Calu3 (cell line): ENCODE data around the gene MYH6. TPM values are rescaled to one million over a fixed set of nuclear protein-coding genes. Genes with fewer than 3 reads are reported as not detected.

Source experiments
- BruUV-seq: library from RNA; stranded (reverse); fragments of 400-500 nt; replicated peaks from 2 replicates; lab custom pipeline; 2021; lab: Mats Ljungman, UMichigan
- CTCF ChIA-PET: fragments of 300-600 bp; sonication (Branson Sonifier 250); formaldehyde crosslinking; loops from one replicate; lab custom pipeline; 2022; ENCODE audit warnings: antibody characterized with exemption; lab: Charles Lee
- DNase-seq: peaks from one replicate; pipeline ENCODE4 v3.0.0; 2022
- H3K27ac Mint-ChIP-seq: one replicate; pipeline ENCODE4 v1.8.0; 2022; ENCODE audit warnings: mixed read lengths; ENCODE audit not compliant: unreplicated experiment
- H3K27me3 Mint-ChIP-seq: one replicate; pipeline ENCODE4 v1.8.0; 2022; ENCODE audit warnings: mixed read lengths; ENCODE audit not compliant: unreplicated experiment
- H3K36me3 Mint-ChIP-seq: one replicate; pipeline ENCODE4 v1.8.0; 2022; ENCODE audit warnings: mild to moderate bottlenecking, moderate library complexity, mixed read lengths; ENCODE audit not compliant: insufficient read depth, unreplicated experiment
- H3K4me1 Mint-ChIP-seq: one replicate; pipeline ENCODE4 v1.8.0; 2022; ENCODE audit warnings: mild to moderate bottlenecking, low read depth, mixed read lengths; ENCODE audit not compliant: unreplicated experiment
- H3K4me3 Mint-ChIP-seq: one replicate; pipeline ENCODE4 v1.8.0; 2022; ENCODE audit warnings: mild to moderate bottlenecking, low read depth, moderate library complexity, mixed read lengths; ENCODE audit not compliant: unreplicated experiment
- H3K9me3 Mint-ChIP-seq: one replicate; pipeline ENCODE4 v1.8.0; 2022; ENCODE audit warnings: low read depth, mixed read lengths; ENCODE audit not compliant: unreplicated experiment
- CTCF ChIP-seq: fragments of 200-600 bp; IDR thresholded peaks from one replicate; pipeline ENCODE4 v1.8.0; 2022; ENCODE audit warnings: antibody characterized with exemption; ENCODE audit not compliant: unreplicated experiment
- intact Hi-C: fragments of 100-400 bp; cut with micrococcal nuclease; formaldehyde crosslinking; loops from one replicate; pipeline ENCODE4 v1.10.0; 2022; ENCODE audit not compliant: unreplicated experiment
- total RNA-seq: library from RNA; stranded (reverse); gene quantifications from 2 replicates; pipeline ENCODE4 v1.2.3, GENCODE V29; 2022

The MYH6 gene
- total RNA-seq, 1 experiment from 2014 or later = not detected

- CTCF ChIA-PET = no interaction called here
- H3K9me3 Mint-ChIP-seq = no peaks in the 10 kb centered on the region
- BruUV-seq = no TSS peak
- TF ChIP-seq CTCF = no peak
- DNase-seq = no peak
- peaks cover 88% of the 10 kb centered on the region for H3K27me3 Mint-ChIP-seq
- no peak overlapping the region for H3K27ac Mint-ChIP-seq
- no peak overlapping the region for H3K4me3 Mint-ChIP-seq
- intact Hi-C loops = no loop called here
- no peaks in the 10 kb centered on the region for H3K4me1 Mint-ChIP-seq
- H3K36me3 Mint-ChIP-seq = no peaks in the 10 kb centered on the region
Observed at GRCh38 chr14:23399136-23399535, 8.9 kb downstream of the MYH6 start.

- intact Hi-C loops = no loop called here
- H3K27me3 Mint-ChIP-seq = peaks cover 88% of the 10 kb centered on the region
Observed at GRCh38 chr14:23398348-23398747, 9.7 kb downstream of the MYH6 start.

DNA sequence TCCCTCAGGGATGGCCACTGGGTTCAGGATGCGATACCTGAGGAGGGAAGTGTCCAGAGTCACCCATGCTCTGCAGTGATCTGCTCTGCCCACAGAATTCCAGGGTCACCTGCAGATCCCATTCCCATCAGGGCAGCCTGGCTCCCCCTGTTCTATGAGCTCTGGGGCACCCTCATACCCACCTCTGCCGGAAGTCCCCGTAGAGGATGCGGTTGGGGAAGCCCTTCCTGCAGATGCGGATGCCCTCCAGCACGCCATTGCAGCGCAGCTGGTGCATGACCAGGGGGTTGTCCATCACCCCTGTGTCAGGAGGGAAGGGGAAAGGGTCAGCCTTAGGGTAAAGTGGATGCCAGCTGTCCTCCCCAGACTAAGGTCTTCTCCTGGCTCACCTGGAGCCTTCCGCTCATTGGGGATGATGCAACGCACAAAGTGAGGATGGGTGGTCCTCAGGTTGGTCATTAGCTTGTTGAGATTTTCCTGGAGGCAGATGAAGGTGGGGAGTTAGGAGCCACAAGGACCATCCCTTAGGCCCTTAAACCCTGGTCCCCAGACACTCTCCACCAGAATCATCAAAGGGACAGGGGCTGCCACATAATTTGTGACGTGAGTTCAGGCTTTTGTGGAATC lies 11.2 kb downstream of the MYH6 start:
- Mint-ChIP-seq H3K27me3 (peaks cover 88% of the 10 kb centered on the region), H3K9me3 (no peaks in the 10 kb centered on the region), H3K36me3 (no peaks in the 10 kb centered on the region), H3K4me3 (no peak overlapping the region), H3K27ac (no peak overlapping the region), H3K4me1 (no peaks in the 10 kb centered on the region)
- CTCF ChIA-PET = interaction anchor here (0.9 kb wide), 1 partner anchor 17 kb away, joined by 3 read pairs; no protein-coding TSS in a partner anchor
- BruUV-seq = no TSS peak
- TF ChIP-seq CTCF = no peak
- no peak for DNase-seq
- intact Hi-C loops = no loop called here

More at GRCh38 chr14:23398348-23398747, 9.7 kb downstream of the MYH6 start:
- BruUV-seq = no TSS peak
- no peaks in the 10 kb centered on the region for H3K9me3 Mint-ChIP-seq
- no peak for DNase-seq
- TF ChIP-seq CTCF = no peak
- no peaks in the 10 kb centered on the region for H3K4me1 Mint-ChIP-seq
- H3K36me3 Mint-ChIP-seq = no peaks in the 10 kb centered on the region
- CTCF ChIA-PET = no interaction called here
- H3K4me3 Mint-ChIP-seq = no peak overlapping the region
- no peak overlapping the region for H3K27ac Mint-ChIP-seq

DNA sequence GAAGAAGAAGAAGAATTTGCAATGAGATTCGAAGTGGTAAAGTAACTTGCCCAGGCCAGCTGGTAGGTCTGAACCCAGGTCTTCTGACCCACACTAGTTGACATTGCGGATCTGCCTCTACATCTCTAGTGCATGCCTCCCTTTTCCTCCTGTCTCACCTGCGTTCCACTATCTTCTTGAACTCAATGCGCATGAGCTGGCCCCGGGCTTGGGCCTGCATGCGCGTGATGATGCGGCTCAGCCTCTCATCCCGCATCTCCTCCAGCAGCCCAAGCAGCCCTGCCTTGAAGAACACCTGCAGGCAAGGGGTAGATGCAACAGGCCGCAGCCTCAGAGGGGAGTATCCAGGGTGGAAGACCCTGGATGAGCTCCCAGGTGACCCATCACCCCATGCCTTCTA lies 11.9 kb downstream of the MYH6 start:
- no TSS peak for BruUV-seq
- Mint-ChIP-seq H3K4me3 (no peak overlapping the region), H3K9me3 (no peaks in the 10 kb centered on the region), H3K36me3 (no peaks in the 10 kb centered on the region), H3K27me3 (peaks cover 88% of the 10 kb centered on the region), H3K27ac (no peak overlapping the region), H3K4me1 (no peaks in the 10 kb centered on the region)
- no peak for DNase-seq
- intact Hi-C loops = no loop called here
- TF ChIP-seq CTCF = no peak
- CTCF ChIA-PET = interaction anchor here (0.7 kb wide), 1 partner anchor 124 kb away, joined by 5 read pairs; no protein-coding TSS in a partner anchor
